KMS-11 (cell line): ENCODE measurements around the gene TMEM18.

Experiments used
- H2AFZ ChIP-seq: fragments of 200-600 bp; sonication (generic); 2 replicates; pipeline ENCODE4 v1.6.1; 2016; ENCODE audit warnings: antibody characterized with exemption, mixed run types, low read depth
- H3K27ac ChIP-seq: fragments of 200-600 bp; sonication (generic); 2 replicates; pipeline ENCODE4 v1.6.1; 2016; ENCODE audit warnings: mild to moderate bottlenecking, mixed run types
- H3K27me3 ChIP-seq: fragments of 200-600 bp; sonication (generic); 2 replicates; pipeline ENCODE4 v1.6.1; 2017; ENCODE audit warnings: mild to moderate bottlenecking, low read depth, mixed run types, moderate library complexity; ENCODE audit not compliant: insufficient read depth
- H3K36me3 ChIP-seq: fragments of 200-600 bp; sonication (generic); 2 replicates; pipeline ENCODE4 v1.6.1; 2017; ENCODE audit warnings: mild to moderate bottlenecking, mixed run types; ENCODE audit not compliant: insufficient read depth
- H3K4me1 ChIP-seq: fragments of 200-600 bp; sonication (generic); 2 replicates; pipeline ENCODE4 v1.6.1; 2016; ENCODE audit warnings: mild to moderate bottlenecking, low read depth, mixed run types; ENCODE audit not compliant: poor library complexity, severe bottlenecking
- H3K4me2 ChIP-seq: fragments of 200-600 bp; sonication (generic); 2 replicates; pipeline ENCODE4 v1.7.0; 2016; ENCODE audit warnings: mild to moderate bottlenecking, mixed run types
- H3K4me3 ChIP-seq: fragments of 200-600 bp; sonication (generic); IDR thresholded peaks from 2 replicates; pipeline ENCODE4 v1.6.1; 2017; ENCODE audit warnings: low read depth, low read length, mixed read lengths; ENCODE audit not compliant: insufficient read depth
- H3K79me2 ChIP-seq: fragments of 200-600 bp; sonication (generic); 2 replicates; pipeline ENCODE4 v1.6.1; 2016; ENCODE audit warnings: low read depth, mixed run types; ENCODE audit not compliant: insufficient read depth
- H3K9ac ChIP-seq: fragments of 200-600 bp; sonication (generic); 2 replicates; pipeline ENCODE4 v1.6.1; 2016; ENCODE audit warnings: mild to moderate bottlenecking, mixed run types
- H4K20me1 ChIP-seq: fragments of 200-600 bp; sonication (generic); 2 replicates; pipeline ENCODE4 v1.6.1; 2016; ENCODE audit warnings: mild to moderate bottlenecking, mixed run types; ENCODE audit not compliant: insufficient read depth
- TF ChIP-seq, protein P1 (sequence below): fragments of 200-600 bp; sonication (generic); conservative IDR thresholded peaks from 2 replicates; pipeline ENCODE4 v1.6.1; 2017; ENCODE audit warnings: low read depth, mild to moderate bottlenecking, antibody characterized with exemption, low read length, moderate library complexity, mixed read lengths

TMEM18 gene

DNA sequence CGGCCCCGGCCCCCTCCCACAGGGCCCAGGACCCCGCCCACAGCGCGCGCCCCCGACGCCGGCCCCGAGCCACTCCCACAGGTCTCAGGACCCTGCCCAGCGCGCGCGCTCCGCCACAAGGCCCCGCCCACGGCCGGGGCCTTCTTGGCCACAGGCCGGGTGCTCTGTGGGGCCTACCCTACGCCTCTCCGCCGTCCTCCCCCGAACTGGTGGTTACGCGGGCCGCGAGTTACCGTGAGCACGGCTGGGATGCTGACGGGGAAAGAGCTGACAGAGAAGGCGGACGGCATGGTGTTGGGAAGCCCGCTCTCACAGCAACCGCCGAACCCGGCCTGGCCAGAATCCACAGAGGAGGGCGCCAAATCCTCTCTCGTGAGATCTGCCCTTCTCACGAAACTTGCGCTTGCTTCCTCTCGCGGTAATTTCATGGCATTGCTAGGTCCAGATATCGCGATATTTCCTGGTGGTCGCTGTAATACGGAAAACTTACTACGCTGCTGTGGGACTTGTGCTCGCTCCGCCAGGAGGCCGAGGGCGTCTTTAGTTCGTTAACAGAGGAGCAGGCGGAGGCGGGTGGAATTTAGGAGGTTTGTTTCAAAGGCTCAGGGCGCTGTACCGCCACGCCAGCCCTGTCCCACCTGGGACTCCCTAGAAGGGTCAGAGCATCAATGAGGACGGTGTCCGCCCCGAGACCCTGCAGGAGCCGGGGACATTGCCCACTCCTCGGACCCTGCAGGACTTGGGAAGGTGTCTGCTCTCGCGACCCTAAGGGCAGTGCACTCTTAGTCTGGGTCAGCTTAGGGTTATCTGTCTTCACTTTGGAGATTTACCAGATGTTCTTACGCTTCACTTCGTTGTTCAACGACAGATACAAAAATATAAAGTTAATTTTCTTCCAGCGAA, at the start of gene TMEM18:
TMEM18 (minus strand) TSS at position 351 of the 903 bp plus-strand sequence; CDS start at position 290, 61 bp downstream.
- Histone ChIP-seq H3K79me2 (peaks cover 25% of the 10 kb centered on the region; the same call in 1 of the 2 replicates), H3K36me3 (no peaks in the 10 kb centered on the region; the same call in 1 of the 2 replicates), H3K27ac (peak within 1 kb of the TSS; percentile 100), H3K9ac (peak within 1 kb of the TSS; percentile 100), H3K4me2 (peak within 1 kb of the TSS; percentile 81), H3K27me3 (no peaks in the 10 kb centered on the region), H3K4me3 (peak within 1 kb of the TSS; percentile 73), H2AFZ (peak within 1 kb of the TSS; percentile 93), H3K4me1 (peaks cover 5% of the 10 kb centered on the region), H4K20me1 (no peaks in the 10 kb centered on the region)
- TF ChIP-seq, protein P1, sequence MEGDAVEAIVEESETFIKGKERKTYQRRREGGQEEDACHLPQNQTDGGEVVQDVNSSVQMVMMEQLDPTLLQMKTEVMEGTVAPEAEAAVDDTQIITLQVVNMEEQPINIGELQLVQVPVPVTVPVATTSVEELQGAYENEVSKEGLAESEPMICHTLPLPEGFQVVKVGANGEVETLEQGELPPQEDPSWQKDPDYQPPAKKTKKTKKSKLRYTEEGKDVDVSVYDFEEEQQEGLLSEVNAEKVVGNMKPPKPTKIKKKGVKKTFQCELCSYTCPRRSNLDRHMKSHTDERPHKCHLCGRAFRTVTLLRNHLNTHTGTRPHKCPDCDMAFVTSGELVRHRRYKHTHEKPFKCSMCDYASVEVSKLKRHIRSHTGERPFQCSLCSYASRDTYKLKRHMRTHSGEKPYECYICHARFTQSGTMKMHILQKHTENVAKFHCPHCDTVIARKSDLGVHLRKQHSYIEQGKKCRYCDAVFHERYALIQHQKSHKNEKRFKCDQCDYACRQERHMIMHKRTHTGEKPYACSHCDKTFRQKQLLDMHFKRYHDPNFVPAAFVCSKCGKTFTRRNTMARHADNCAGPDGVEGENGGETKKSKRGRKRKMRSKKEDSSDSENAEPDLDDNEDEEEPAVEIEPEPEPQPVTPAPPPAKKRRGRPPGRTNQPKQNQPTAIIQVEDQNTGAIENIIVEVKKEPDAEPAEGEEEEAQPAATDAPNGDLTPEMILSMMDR, result no peak

DNA sequence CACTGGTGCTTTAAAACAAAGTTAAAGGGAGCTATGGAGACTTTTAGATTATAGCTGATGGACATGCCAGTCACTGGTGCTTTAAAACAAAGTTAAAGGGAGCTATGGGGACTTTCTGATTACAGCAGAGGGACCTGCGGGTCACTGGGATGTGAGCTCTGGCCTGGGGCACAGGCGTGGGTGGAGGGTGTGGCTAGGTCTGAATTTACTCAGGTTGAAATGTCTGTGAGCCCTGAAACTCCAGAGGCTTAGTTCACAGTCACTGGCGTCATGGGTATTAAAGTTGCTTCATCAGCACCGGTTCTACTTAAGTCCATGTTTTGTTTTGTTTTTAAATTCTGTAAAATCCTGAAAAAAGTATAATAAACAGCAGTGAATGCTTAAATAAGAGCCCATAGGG, 49.0 kb upstream of the TMEM18 start:
- Histone ChIP-seq H3K4me3 (no peak overlapping the region), H3K36me3 (no peaks in the 10 kb centered on the region), H3K79me2 (no peaks in the 10 kb centered on the region), H3K4me2 (peak overlapping the region; percentile 33; the same call in 1 of the 2 replicates), H3K4me1 (peaks cover 29% of the 10 kb centered on the region), H3K27ac (no peak overlapping the region), H3K9ac (no peak overlapping the region), H2AFZ (no peak overlapping the region), H4K20me1 (no peaks in the 10 kb centered on the region), H3K27me3 (peaks cover 20% of the 10 kb centered on the region; the same call in 1 of the 2 replicates)
- TF ChIP-seq, protein P1, result no peak

DNA sequence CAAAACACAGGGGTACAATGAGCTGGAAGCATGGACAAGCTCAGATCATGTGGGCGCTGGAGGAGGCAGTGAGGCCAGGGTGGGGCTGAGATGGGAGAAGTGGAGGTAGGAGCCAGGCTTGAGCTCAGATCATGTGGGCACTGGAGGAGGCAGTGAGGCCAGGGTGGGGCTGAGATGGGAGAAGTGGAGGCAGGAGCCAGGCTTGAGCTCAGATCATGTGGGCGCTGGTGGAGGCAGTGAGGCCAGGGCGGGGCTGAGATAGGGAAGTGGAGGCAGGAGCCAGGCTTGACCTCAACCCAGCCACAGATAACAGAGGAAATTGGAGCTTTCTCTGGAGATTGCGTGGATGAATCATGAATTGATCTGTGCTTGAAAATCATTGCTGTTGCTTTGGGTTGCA, 48.3 kb upstream of the TMEM18 start:
- H3K36me3 ChIP-seq, result no peaks in the 10 kb centered on the region
- peaks cover 29% of the 10 kb centered on the region for H3K4me1 ChIP-seq
- H4K20me1 ChIP-seq, result no peaks in the 10 kb centered on the region
- no peak overlapping the region for H3K27ac ChIP-seq
- no peak overlapping the region for H3K9ac ChIP-seq
- no peak overlapping the region for H3K4me3 ChIP-seq
- H3K79me2 ChIP-seq, result no peaks in the 10 kb centered on the region
- H2AFZ ChIP-seq, result no peak overlapping the region
- H3K4me2 ChIP-seq, result peak overlapping the region; percentile 29; the same call in 1 of the 2 replicates
- peaks cover 18% of the 10 kb centered on the region; the same call in 1 of the 2 replicates for H3K27me3 ChIP-seq
- TF ChIP-seq, protein P1, result no peak

DNA sequence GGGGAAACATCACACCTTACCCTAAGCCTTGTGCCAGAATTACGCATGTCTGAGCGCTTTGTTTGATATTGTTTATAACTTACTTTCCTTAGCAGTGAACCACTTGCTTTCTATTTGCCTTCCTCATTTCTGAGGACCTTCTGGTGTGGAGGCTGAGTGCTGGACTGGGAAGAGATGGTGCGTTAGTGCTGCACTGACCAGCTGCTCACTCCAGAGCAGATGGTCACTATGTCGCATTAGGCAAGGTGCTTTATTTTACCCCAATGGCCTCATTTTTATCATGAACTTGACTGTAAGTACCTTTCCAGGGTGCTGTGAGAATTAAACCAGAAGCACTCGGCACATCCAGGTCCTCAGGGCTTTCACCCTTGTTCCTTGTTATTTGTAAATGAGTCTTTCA, 46.6 kb upstream of the TMEM18 start:
- Histone ChIP-seq H3K36me3 (no peaks in the 10 kb centered on the region), H3K4me3 (no peak overlapping the region), H3K9ac (no peak overlapping the region), H2AFZ (no peak overlapping the region), H3K4me1 (peaks cover 29% of the 10 kb centered on the region), H3K79me2 (no peaks in the 10 kb centered on the region), H3K27me3 (peaks cover 8% of the 10 kb centered on the region; the same call in 1 of the 2 replicates), H3K27ac (no peak overlapping the region), H3K4me2 (no peak overlapping the region), H4K20me1 (no peaks in the 10 kb centered on the region)
- TF ChIP-seq, protein P1, result no peak
